Ovary (tissue), 3 donors: Measurements from ENCODE around the gene MBP.

Experiments used
- CTCF ChIP-seq, 3 donors: fragments of 450-650 bp in 2 of 3; fragments of 200-600 bp in 1 of 3; IDR thresholded peaks; one replicate each; pipeline versions ENCODE4 v1.5.1 to v1.8.0; 2016 to 2022; ENCODE audit warnings: antibody characterized with exemption in 3 of 3, mild to moderate bottlenecking in 1 of 3
- EP300 ChIP-seq: sonication (generic); formaldehyde crosslinking; IDR thresholded peaks from one replicate; pipeline ENCODE4 v1.6.1; 2017; ENCODE audit warnings: antibody characterized with exemption
- POLR2A ChIP-seq: fragments of 450-650 bp; IDR thresholded peaks from one replicate; pipeline ENCODE4 v1.6.1; 2017; ENCODE audit warnings: antibody characterized with exemption, mild to moderate bottlenecking, moderate library complexity
- donor health status: DM: no; HTN: no; CAD: no.

- TF ChIP-seq POLR2A: no peak
- no peak for TF ChIP-seq CTCF (IDR thresholded peaks at IDR 0.05)
- TF ChIP-seq EP300: no peak
These were observed 26.3 kb downstream of the MBP start for GRCh38 chr18:77106331-77106730.
